T-helper 17 cell (primary cell): ENCODE results near the gene SCAPER. TPM values are rescaled to one million over a fixed set of nuclear protein-coding genes. Genes with fewer than 3 reads are reported as not detected.

Source experiments
- ATAC-seq: fragments of 150-1000 bp; cut with Tn5 transposase; 2 replicates; pipeline ENCODE4 v1.10.0; 2021; ENCODE audit warnings: mild to moderate bottlenecking, moderate library complexity
- DNase-seq, 3 donors: peaks; one replicate each; pipeline versions ENCODE4 v3.0.0 to v3.0.0-alpha.2; 2020 to 2021
- H3K9me3 ChIP-seq: one replicate; pipeline ENCODE4 v1.7.0; 2013; ENCODE audit warnings: low read length, mild to moderate bottlenecking; ENCODE audit not compliant: control insufficient read depth, poor library complexity, severe bottlenecking
- H3K27ac Mint-ChIP-seq: one replicate; pipeline ENCODE4 v1.8.0; 2022; ENCODE audit warnings: mild to moderate bottlenecking, moderate library complexity, mixed read lengths
- H3K27me3 Mint-ChIP-seq: one replicate; pipeline ENCODE4 v1.8.0; 2022; ENCODE audit warnings: mixed read lengths
- H3K36me3 Mint-ChIP-seq: one replicate; pipeline ENCODE4 v1.8.0; 2022; ENCODE audit warnings: low read depth, mixed read lengths
- H3K4me1 Mint-ChIP-seq: one replicate; pipeline ENCODE4 v1.8.0; 2022; ENCODE audit warnings: mild to moderate bottlenecking, mixed read lengths
- H3K4me3 Mint-ChIP-seq: one replicate; pipeline ENCODE4 v1.8.0; 2022; ENCODE audit warnings: mild to moderate bottlenecking, moderate library complexity, mixed read lengths
- total RNA-seq, 4 donors: library from RNA in 2 of 4; stranded (reverse) in 2 of 4; gene quantifications; one replicate each; pipeline ENCODE4 v1.2.3 and lab custom pipeline; 2022 to 2026

The SCAPER gene
- total RNA-seq, 2 donors from 2014 or later = 33.7 to 36.6 TPM

GRCh38 chr15:76582550-76582949 is 322.6 kb downstream of the SCAPER start:
- Mint-ChIP-seq H3K4me3 (no peak overlapping the region), H3K4me1 (no peaks in the 10 kb centered on the region), H3K36me3 (peaks cover 3% of the 10 kb centered on the region), H3K27ac (no peak overlapping the region), H3K27me3 (no peaks in the 10 kb centered on the region)
- no peak for DNase-seq
- ATAC-seq = no peak
- H3K9me3 ChIP-seq = no peaks in the 10 kb centered on the region

DNA sequence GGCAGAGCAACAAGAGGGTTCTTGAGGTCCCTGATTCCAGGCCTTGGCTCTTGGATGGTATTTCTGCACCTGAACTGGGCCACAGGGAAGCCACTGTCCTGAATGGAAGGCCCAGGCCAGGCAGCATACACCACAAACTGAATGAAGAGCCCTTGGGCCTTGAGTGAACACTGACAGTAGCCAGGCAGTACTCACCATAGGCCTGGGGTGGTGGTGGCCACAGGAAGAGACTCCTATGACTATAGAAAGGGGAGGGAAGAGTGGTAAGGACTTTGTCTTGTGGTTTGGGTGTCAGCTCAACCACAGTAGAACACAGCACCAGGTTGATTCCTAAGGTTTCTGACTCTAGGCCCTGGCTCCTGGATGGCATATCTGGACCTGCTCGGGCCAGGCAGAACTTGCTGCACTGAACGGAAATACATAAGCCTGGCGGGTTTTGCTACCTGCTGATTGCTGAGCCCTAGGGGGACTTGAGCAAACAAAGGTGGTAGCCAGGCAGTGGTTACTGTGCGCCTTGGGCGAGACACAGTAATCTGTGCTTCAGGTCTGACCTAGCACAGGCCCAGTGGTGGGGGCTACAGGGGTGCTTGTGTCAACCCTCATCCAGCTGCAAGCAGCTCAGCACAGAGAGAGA is 327.1 kb downstream of the SCAPER start:
- no peak overlapping the region for H3K4me3 Mint-ChIP-seq
- H3K9me3 ChIP-seq = no peaks in the 10 kb centered on the region
- H3K4me1 Mint-ChIP-seq = peaks cover 15% of the 10 kb centered on the region
- DNase-seq (no peak), ATAC-seq (no peak)
- H3K27me3 Mint-ChIP-seq = no peaks in the 10 kb centered on the region
- no peak overlapping the region for H3K27ac Mint-ChIP-seq
- peaks cover 13% of the 10 kb centered on the region for H3K36me3 Mint-ChIP-seq

DNA sequence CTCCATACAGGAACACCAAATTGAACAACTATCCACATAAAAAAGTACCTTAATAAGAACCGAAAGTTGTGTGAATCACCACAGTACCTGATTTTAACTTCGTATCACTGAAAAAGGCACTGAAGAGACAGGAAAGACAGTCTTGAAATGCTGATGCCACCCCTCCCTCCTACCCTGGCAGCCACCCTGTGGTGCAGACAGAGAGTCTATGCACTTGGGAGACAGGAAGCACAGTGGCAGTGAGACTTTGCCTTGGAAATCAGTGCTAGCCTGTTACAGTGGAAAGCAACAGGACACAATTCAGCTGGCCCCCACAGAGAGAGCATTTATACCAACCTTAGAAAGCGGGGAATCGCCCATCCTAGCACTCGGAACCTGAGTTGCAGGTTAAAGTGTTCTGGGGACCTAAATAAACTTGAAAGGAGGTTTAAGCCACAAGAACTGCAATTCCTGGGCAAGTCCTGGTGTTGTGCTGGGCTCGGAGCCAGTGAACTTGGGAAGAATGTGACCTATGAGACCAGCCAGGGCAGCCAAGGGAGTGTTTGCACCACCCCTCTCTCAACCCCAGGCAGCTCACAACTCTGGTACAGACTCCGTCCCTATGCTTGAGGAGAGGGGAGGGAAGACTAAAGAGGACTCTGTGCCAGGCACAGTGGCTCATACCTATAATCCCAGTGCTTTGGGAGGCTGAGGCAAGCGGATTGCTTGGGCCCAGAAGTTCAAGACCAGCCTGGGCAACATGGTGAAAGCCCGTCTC is 328.4 kb downstream of the SCAPER start:
- no peak overlapping the region for H3K27ac Mint-ChIP-seq
- ATAC-seq (no peak), DNase-seq (no peak)
- peaks cover 15% of the 10 kb centered on the region for H3K4me1 Mint-ChIP-seq
- no peak overlapping the region for H3K4me3 Mint-ChIP-seq
- no peaks in the 10 kb centered on the region for H3K27me3 Mint-ChIP-seq
- H3K9me3 ChIP-seq = no peaks in the 10 kb centered on the region
- H3K36me3 Mint-ChIP-seq = peaks cover 13% of the 10 kb centered on the region

GRCh38 chr15:76575679-76576078 is 329.5 kb downstream of the SCAPER start:
- no peak for ATAC-seq
- DNase-seq = no peak
- no peak overlapping the region for H3K27ac Mint-ChIP-seq
- no peaks in the 10 kb centered on the region for H3K9me3 ChIP-seq
- H3K4me1 Mint-ChIP-seq = peaks cover 15% of the 10 kb centered on the region
- H3K27me3 Mint-ChIP-seq = no peaks in the 10 kb centered on the region
- peaks cover 12% of the 10 kb centered on the region for H3K36me3 Mint-ChIP-seq
- no peak overlapping the region for H3K4me3 Mint-ChIP-seq

- Mint-ChIP-seq H3K27ac (no peak overlapping the region), H3K36me3 (peaks cover 10% of the 10 kb centered on the region), H3K4me3 (no peak overlapping the region), H3K27me3 (no peaks in the 10 kb centered on the region), H3K4me1 (peaks cover 15% of the 10 kb centered on the region)
- DNase-seq (no peak), ATAC-seq (no peak)
- no peaks in the 10 kb centered on the region for H3K9me3 ChIP-seq
These were observed 329.9 kb downstream of the SCAPER start for GRCh38 chr15:76575274-76575673.

DNA sequence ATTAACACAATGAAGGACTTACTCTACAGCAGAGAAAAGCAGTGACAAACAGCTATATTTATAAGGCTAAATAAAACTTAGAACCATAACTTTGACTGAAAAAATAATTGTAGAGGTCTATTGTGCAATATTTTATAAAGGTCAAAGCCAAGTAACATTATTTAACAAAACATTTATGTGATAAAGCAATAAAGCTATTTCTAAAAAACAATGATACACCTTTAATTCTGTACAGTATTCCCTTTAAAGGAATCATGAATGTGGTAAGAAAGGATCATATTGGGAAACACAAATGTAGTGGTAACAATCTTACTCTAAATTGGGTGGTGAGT is 332.2 kb downstream of the SCAPER start:
- Mint-ChIP-seq H3K4me3 (no peak overlapping the region), H3K27me3 (no peaks in the 10 kb centered on the region), H3K36me3 (peaks cover 10% of the 10 kb centered on the region), H3K4me1 (peaks cover 15% of the 10 kb centered on the region), H3K27ac (no peak overlapping the region)
- ATAC-seq (no peak), DNase-seq (no peak)
- no peaks in the 10 kb centered on the region for H3K9me3 ChIP-seq

GRCh38 chr15:76566276-76566675 is 338.9 kb downstream of the SCAPER start:
- no peak overlapping the region for H3K4me3 Mint-ChIP-seq
- H3K27me3 Mint-ChIP-seq = no peaks in the 10 kb centered on the region
- H3K4me1 Mint-ChIP-seq = no peaks in the 10 kb centered on the region
- no peaks in the 10 kb centered on the region for H3K9me3 ChIP-seq
- H3K27ac Mint-ChIP-seq = no peak overlapping the region
- DNase-seq = no peak
- ATAC-seq = no peak
- H3K36me3 Mint-ChIP-seq = peaks cover 2% of the 10 kb centered on the region

DNA sequence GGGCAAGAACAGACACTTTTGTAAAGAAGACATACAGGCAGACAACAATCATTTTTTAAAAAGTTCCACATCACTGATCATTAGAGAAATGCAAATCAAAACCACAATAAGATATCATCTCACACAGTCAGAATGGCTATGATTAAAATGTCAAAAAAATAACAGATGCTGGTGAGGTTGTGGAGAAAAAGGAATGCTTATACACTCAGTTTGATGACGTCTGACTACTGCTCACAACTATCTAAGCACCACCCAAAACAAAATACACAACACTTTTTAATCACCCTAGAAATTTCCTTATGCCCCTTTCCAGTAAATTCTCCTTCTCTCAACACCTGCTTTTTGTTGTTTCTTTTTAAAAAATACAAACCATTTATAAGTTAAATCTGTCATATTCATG is 339.8 kb downstream of the SCAPER start:
- no peaks in the 10 kb centered on the region for H3K9me3 ChIP-seq
- no peak for ATAC-seq
- Mint-ChIP-seq H3K27ac (no peak overlapping the region), H3K4me3 (no peak overlapping the region), H3K36me3 (peaks cover 2% of the 10 kb centered on the region), H3K27me3 (no peaks in the 10 kb centered on the region), H3K4me1 (no peaks in the 10 kb centered on the region)
- DNase-seq = no peak

DNA sequence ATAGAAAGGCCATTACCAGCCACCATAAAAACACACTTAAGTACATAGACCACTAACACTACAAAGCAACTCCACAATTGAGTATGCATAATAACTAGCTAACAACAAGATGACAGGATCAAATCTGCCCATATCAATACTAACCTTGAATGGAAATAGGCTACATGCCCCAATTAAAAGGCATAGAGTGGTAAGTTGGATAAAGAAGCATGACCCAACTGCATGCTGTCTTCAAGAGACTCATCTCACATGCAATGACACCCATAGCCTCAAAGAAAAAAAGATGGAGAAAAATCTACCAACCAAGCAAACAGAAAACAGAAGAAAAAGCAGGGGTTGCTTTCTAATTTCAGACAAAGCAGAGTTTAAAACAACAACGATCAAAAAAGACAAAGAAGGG is 349.9 kb downstream of the SCAPER start:
- Mint-ChIP-seq H3K4me3 (no peak overlapping the region), H3K27me3 (no peaks in the 10 kb centered on the region), H3K4me1 (peaks cover 6% of the 10 kb centered on the region), H3K36me3 (peaks cover 2% of the 10 kb centered on the region), H3K27ac (no peak overlapping the region)
- DNase-seq (no peak), ATAC-seq (no peak)
- no peaks in the 10 kb centered on the region for H3K9me3 ChIP-seq

GRCh38 chr15:76553564-76553963 is 351.6 kb downstream of the SCAPER start:
- Mint-ChIP-seq H3K27ac (no peak overlapping the region), H3K27me3 (no peaks in the 10 kb centered on the region), H3K4me3 (no peak overlapping the region), H3K4me1 (peaks cover 6% of the 10 kb centered on the region), H3K36me3 (peaks cover 2% of the 10 kb centered on the region)
- ATAC-seq (no peak), DNase-seq (no peak)
- H3K9me3 ChIP-seq = no peaks in the 10 kb centered on the region

- Mint-ChIP-seq H3K27me3 (no peaks in the 10 kb centered on the region), H3K4me1 (peaks cover 6% of the 10 kb centered on the region), H3K27ac (no peak overlapping the region), H3K36me3 (peaks cover 2% of the 10 kb centered on the region), H3K4me3 (no peak overlapping the region)
- no peak for DNase-seq
- no peaks in the 10 kb centered on the region for H3K9me3 ChIP-seq
- ATAC-seq = no peak
These were observed 352.0 kb downstream of the SCAPER start for GRCh38 chr15:76553102-76553501.

DNA sequence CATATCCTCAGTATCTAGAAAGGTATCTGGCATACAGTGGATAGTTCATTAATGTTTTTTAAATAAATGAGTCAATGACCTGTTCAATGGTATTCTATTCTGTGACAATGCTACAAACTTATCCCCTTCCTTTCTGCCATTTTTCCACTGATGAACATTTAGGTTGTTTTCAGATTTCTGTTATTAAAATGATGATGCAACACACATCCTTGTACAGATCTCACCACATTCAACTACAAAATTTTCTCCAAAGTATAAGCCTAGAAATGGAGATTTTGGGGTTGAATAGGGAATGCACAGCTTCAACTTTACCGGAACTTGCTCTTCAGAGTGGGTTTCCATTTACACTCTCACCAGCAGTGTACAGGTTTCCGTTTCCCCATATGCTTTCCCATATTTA is 358.3 kb downstream of the SCAPER start:
- no peak overlapping the region for H3K4me3 Mint-ChIP-seq
- ATAC-seq = no peak
- no peaks in the 10 kb centered on the region for H3K9me3 ChIP-seq
- no peak for DNase-seq
- no peak overlapping the region for H3K27ac Mint-ChIP-seq
- no peaks in the 10 kb centered on the region for H3K4me1 Mint-ChIP-seq
- no peaks in the 10 kb centered on the region for H3K27me3 Mint-ChIP-seq
- H3K36me3 Mint-ChIP-seq = no peaks in the 10 kb centered on the region

- no peaks in the 10 kb centered on the region for H3K9me3 ChIP-seq
- H3K27me3 Mint-ChIP-seq = no peaks in the 10 kb centered on the region
- H3K4me1 Mint-ChIP-seq = peaks cover 2% of the 10 kb centered on the region
- ATAC-seq (no peak), DNase-seq (no peak)
- H3K36me3 Mint-ChIP-seq = peaks cover 8% of the 10 kb centered on the region
- no peak overlapping the region for H3K4me3 Mint-ChIP-seq
- no peak overlapping the region for H3K27ac Mint-ChIP-seq
These were observed 371.1 kb downstream of the SCAPER start for GRCh38 chr15:76533995-76534394.
